Lower leg skin (tissue), 3 donors: ENCODE data around the gene PRPF40A.

Experiments used
- CTCF ChIP-seq, 3 donors: fragments of 450-650 bp; IDR thresholded peaks; one replicate each; pipeline ENCODE4 v1.5.1; 2016; ENCODE audit warnings: antibody characterized with exemption in 3 of 3, mild to moderate bottlenecking in 3 of 3, moderate library complexity in 2 of 3
- POLR2A ChIP-seq, 2 donors: fragments of 450-650 bp; IDR thresholded peaks; one replicate each; pipeline ENCODE4 v1.6.1; 2016 to 2017; ENCODE audit warnings: antibody characterized with exemption in 2 of 2, mild to moderate bottlenecking in 1 of 2, moderate library complexity in 1 of 2

DNA sequence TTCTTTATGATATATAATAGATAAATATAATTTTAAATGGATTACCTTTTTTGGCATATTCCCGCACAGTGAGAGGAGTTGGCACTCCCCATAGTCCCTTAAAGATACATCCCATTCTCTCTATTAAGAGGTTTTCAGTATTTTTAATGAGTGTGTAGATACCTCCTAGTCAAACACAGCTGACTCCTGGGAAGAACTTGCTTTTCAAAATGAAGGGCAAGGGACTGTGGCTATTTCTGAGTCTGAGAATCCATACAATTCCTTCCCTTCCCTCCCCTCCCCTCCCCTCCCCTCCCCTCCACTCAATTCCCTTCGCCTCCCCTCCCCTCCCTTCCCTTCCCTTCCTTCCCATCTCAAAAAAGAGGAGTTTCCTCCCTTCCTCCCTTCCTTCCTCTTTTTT lies 93.5 kb downstream of the PRPF40A start:
- TF ChIP-seq POLR2A (IDR thresholded peaks at IDR 0.05) (no peak), CTCF (IDR thresholded peaks at IDR 0.05) (no peak)
